HepG2 (cell line): ENCODE data around the gene MYL1. TPM values are rescaled to one million over a fixed set of nuclear protein-coding genes. Genes with fewer than 3 reads are reported as not detected.

Experiments
- HCFC1 ChIP-seq: fragments of 150-350 bp; IDR thresholded peaks from 2 replicates; pipeline ENCODE4 v1.6.1; 2014; ENCODE audit warnings: low read depth, low read length
- ZNF556 ChIP-seq: sonication (generic); formaldehyde crosslinking; IDR thresholded peaks from 2 replicates; pipeline ENCODE4 v1.4.0; 2020; ENCODE audit warnings: mild to moderate bottlenecking, missing genetic modification reagents, borderline replicate concordance
- polyA plus RNA-seq, 8 experiments: library from polyadenylated mRNA; depleted of rRNA in 3 of 8; stranded (reverse) in 7 of 8; unstranded in 1 of 8; fragments of >200 nt; fragmentation: Illumina TruSeq in 4 of 8; extraction: Trizol in 4 of 8; gene quantifications; 2 replicates each; pipeline versions ENCODE4 v1.2.1 to v1.2.3, GENCODE V29; 2011 to 2016; ENCODE audit warnings: low read depth in 4 of 8, missing spikeins in 1 of 8, mixed read lengths in 1 of 8; ENCODE audit not compliant: insufficient read depth in 1 of 8
- small RNA-seq, 3 experiments: library from RNA; depleted of rRNA; stranded (forward); fragments of <200 nt; gene quantifications; one replicate each; pipeline ENCODE3, GENCODE V24; 2012; ENCODE audit warnings: low read depth in 2 of 3, low replicate concordance in 1 of 3; ENCODE audit not compliant: insufficient read length in 3 of 3, insufficient read depth in 2 of 3
- total RNA-seq, 5 experiments: library from RNA; depleted of rRNA; stranded (reverse); fragments of >200 nt; fragmentation: Illumina TruSeq; extraction: Trizol; gene quantifications; 2 replicates each; pipeline ENCODE4 v1.2.3, GENCODE V29; 2016; ENCODE audit warnings: low read depth in 1 of 5
- TF ChIP-seq, protein P1 (sequence below): sonication (generic); formaldehyde crosslinking; IDR thresholded peaks from 2 replicates; pipeline ENCODE4 v1.4.0; 2020; ENCODE audit warnings: missing genetic modification reagents

The MYL1 gene
- total and polyA plus RNA-seq, 2 of the 13 experiments (the other 11 are each of a cell fraction or from before 2014, with no cell fraction given), result not detected

DNA sequence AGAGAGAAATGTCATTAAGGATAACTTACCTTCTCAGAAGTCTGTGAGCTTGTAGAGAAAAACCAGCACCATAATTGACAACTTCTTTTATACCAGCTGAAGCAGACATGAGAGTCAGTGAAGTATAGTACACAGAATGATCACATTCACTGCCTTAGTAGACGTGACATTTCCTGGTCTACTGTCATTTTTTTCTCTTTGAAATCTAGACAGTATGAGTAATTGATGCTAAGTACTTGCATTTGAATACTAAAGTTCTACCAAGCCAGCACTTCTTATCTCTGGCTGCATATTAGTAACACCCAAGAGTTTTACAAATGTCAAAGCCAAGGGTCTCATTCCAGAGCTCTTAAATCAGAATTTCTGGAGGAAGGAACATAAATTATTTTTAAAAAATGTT lies 64.4 kb downstream of the MYL1 start (continued):
- TF ChIP-seq, protein P1, sequence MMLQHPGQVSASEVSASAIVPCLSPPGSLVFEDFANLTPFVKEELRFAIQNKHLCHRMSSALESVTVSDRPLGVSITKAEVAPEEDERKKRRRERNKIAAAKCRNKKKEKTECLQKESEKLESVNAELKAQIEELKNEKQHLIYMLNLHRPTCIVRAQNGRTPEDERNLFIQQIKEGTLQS (CRISPR knock-in tag), result no peak
- TF ChIP-seq ZNF556 (CRISPR knock-in tag), result no peak
- no peak for TF ChIP-seq HCFC1

Small RNA genes lying within 50 kb of the gene (small RNA-seq; reads per million reads assigned to genes)
- gene RF00019, result 0 reads per million in 3 experiments

Other genes with a start within 250 kb of the MYL1 start
- 9.8 and 10.3 TPM in 2 replicates for gene KANSL1L, start 143.8 kb downstream of the MYL1 start, total RNA-seq (2016; rRNA removed; fragmentation: Illumina TruSeq; extraction: Trizol)
- 4.8 and 5.4 TPM in 2 replicates for gene KANSL1L, start 143.8 kb downstream of the MYL1 start, polyA plus RNA-seq (2011; rRNA removed)
- not detected in 2 replicates for gene ACADL, start 89.7 kb downstream of the MYL1 start, total RNA-seq (2016; rRNA removed; fragmentation: Illumina TruSeq; extraction: Trizol)
- not detected in 2 replicates for gene ACADL, start 89.7 kb downstream of the MYL1 start, polyA plus RNA-seq (2011; rRNA removed)
- 67.7 and 111 TPM in 2 replicates for gene LANCL1, start 161.6 kb upstream of the MYL1 start, total RNA-seq (2016; rRNA removed; fragmentation: Illumina TruSeq; extraction: Trizol)
- 45.4 and 53.5 TPM in 2 replicates for gene LANCL1, start 161.6 kb upstream of the MYL1 start, polyA plus RNA-seq (2011; rRNA removed)
- 44.9 and 51.7 TPM in 2 replicates for gene CPS1, start 241.4 kb upstream of the MYL1 start, total RNA-seq (2016; rRNA removed; fragmentation: Illumina TruSeq; extraction: Trizol)
- gene CPS1, start 241.4 kb upstream of the MYL1 start, polyA plus RNA-seq (2011; rRNA removed), result 17.6 and 24.4 TPM in 2 replicates